GM19324 (cell line): Measurements from ENCODE around the gene PNKD.
"Not testable (repeated sequence)": the region's sequence is repeated elsewhere in the genome, so short reads cannot be mapped to it uniquely, and the experiment has no call there.

Source experiments
- ATAC-seq: cut with Tn5 transposase; IDR thresholded peaks from one replicate; pipeline ENCODE4 v1.9.1; 2021; ENCODE audit warnings: mild to moderate bottlenecking, moderate library complexity; ENCODE audit not compliant: unreplicated experiment, low FRiP score

Gene PNKD

DNA sequence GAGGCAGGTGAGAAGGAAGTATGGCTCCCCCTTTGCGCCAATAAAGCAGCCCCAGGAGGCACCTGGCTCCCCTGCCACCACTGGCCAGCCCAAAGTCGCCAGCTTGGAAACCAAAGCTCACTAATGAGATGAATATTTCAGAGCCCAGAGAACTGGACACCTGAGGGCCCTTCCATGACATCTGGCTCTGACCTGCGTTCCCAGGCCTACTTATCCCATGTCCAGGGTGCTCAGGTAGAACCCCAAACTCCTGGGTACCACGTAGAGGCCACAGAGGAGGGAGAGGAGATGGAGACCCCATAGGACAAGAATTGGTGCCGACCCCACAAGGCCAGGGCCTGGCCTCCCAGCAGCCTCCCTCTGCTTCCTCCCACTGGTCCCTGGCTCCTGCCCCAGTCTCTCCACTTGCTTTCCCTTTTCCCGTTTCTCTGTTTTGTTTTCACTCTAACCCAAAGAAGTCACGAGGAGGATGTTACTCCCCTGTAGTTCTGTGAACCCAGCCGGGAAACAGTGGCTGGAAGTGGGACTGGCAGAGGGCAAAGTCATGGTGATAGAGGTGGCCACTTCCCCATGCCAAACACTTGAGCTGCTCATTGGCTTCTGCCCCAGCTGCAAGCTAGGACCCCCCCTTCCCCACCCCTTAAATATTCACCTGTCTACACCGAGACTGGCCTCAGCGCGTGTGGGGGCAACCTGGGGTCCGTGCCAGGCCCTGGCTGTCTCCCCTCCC lies 21.2 kb downstream of the PNKD start:
- ATAC-seq, result no peak

DNA sequence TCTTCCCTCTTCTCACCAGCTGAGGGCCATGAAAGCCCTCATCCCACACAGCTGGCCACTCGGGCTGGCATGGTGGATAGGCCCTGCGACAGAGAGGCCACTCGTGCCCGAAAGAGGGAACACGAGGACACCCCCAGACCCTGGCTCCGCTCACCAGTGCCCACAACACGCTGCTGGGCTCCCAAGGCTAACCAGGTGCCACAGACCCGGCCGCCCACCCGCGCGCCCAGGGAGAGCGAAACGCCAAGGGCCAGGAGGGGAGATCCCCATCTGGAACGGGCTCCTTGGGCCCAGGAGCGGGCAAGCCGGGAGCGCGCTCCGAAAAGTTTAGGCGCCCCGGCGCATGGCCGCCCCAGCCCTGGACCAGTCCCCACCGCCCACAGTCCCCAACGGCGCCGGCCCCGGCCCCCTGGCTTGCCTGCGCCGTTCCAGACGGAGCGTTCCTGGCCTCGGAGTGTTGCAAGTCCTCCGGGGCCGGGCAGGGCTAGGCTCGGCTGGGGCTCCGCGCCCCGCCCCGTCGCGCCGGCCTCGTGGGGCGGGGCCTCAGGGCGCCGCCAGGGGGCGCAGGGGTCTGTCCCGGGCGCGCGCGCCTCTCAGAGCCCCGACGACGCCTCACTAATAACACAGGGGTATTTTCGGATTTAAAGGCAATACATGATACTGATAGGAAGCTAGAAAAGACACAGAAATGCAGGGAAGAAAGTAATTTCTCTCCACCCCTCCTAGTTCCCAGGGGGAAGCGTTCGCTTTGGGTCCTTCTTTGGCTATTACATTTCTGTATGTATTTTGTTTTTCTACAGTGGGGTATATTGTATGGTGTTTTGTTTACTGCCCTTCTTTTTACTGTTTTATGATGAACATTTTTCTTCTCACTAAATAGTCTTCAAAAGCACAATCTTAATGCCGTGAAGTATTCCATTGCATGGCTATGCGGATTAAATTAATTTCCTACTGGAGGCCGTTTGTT lies 22.0 kb downstream of the PNKD start, which contains the start of gene TMBIM1:
TMBIM1 (minus strand) TSS at position 456 of the 967 bp plus-strand sequence. CDS start 10,362 bp downstream, outside the sequence.
- ATAC-seq, result peak; percentile 72

DNA sequence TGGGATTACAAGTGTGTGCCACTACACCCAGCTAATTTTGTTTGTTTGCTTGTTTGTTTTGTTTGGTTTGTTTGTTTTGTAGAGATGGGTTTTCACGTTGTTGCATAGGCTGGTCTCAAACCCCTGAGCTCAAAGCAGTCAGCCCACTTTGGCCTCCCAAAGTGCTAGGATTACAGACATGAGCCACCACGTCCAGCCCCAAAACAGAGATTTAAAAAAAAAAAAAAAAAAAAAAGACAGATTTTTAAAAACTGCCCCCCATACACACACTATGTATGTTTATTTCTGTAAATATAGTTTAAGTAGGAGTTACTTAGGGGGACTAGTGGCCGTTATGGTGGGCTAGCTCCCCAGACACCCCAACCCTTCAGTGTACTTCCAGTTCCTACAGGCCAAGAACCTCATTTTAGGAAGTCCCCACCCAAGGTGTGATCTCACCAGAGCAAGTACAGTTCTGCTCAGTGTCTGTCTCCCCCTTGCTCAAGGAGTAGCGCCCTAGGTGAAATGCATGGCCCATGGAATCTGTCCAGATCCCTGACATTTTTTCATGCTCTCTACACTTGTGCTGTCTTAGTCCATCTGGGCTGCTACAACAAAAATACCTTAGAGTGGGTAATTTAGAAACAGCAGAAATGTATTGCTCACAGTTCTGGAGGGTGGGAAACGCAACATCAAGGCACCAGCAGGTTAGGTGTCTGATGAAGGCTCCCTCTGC lies 23.6 kb downstream of the PNKD start:
- ATAC-seq, result no peak

DNA sequence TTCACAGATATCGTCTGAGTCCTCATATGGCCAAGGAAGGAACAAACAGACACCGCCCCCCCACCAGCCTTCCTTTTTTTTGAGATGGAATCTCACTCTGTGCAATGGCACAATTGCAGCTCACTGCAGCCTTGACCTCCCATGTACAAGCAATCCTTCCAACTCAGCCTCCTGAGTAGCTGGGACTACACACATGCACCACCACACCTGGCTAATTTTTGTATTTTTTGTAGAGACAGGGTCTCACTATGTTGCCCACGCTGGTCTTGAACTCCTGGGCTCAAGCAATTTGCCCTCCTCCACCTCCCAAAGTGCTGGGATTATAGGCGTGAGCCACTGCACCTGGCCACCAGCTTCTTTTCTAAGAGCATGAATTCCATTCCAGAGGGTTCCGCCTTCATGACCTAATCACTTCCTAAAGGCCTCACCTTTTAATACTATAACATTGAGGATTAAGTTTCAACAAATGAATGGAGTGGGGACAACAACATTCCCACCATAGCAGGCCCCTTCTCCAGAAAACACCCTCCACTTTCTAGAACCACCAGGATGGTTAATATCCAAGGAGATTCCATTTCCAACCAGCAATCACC lies 24.2 kb downstream of the PNKD start:
- no peak for ATAC-seq

DNA sequence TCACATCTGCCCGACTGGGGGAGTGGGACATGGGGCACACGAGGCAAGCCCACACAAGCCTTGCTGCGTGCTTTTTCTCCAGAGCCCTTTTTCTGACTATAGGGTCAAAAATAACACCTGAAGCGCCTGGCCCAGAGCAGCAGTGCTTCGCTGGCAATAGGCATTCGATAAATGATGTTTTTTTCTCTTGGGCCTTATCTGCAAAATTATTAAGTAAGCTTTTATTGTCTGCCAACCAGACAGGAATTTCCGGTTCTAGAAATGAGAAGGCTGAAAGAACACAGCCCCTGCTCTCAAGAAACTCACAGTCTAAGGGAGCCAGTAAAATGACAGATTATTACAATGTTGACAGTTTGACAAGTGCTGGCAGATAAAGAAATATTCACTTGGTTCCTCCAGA lies 24.7 kb downstream of the PNKD start:
- ATAC-seq, result no peak

DNA sequence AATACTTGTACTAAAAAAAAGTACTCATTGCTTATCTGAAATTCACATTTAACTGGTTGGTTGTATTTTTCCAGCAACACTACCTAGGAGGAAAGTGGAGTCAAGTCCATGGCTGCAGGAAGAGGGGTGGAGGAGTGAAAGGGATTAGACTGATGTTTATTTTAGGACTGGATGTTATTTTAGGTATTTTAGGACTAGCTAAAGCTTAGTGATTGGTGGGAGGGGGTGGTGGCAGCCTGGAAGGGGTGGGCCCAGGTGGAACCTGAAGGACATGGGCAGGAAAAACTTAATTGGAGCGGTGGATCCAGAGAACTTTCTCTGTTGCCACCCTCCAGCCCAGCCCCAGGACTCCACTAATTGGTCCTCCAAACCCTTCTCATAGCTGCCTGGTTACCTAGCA lies 25.9 kb downstream of the PNKD start:
- no peak for ATAC-seq

DNA sequence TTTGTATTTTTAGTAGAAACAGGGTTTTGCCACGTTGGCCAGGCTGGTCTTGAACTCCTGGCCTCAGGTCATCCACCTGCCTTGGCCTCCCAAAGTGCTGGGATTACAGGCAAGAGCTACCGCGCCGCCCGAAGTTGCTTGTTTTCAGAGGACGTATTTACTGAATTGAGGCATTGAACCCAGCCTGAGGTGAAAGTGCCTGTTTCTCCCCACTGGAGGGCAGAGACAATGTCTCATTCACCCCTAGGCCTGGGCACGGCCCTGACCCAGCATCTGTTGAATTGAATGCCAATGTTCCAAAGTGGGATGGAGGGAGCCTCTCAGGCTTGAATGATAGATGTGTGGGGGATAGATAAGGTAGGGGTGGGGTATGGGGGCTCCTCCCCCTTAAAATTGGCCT lies 26.5 kb downstream of the PNKD start:
- ATAC-seq, result no peak

DNA sequence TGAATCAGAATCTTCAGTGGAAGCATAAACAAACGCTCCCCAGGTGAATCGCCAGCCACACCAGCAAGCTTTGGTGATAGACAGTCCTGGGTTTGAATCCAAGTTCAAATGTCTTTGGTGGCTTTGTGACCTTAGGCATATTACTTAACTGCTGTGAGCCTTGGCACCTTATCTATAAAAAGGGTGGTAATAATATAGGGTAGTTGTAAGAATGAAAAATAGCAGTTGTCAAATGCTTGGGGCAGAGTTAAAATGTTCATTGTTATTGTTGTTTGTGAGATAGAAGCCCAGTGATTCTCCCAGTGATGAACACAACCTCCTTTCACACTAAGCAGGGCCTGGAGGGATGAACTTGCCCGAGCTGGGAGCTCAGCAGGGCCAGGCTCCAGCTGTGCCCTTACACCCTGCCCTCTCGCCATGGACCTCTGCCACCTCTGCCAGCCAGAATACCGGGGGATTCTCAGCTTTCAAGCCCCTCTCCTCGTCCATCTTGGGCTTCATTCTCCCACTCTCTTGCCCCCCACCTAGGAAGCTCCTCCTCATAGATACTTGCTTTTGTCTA lies 28.1 kb downstream of the PNKD start:
- ATAC-seq, result no peak

DNA sequence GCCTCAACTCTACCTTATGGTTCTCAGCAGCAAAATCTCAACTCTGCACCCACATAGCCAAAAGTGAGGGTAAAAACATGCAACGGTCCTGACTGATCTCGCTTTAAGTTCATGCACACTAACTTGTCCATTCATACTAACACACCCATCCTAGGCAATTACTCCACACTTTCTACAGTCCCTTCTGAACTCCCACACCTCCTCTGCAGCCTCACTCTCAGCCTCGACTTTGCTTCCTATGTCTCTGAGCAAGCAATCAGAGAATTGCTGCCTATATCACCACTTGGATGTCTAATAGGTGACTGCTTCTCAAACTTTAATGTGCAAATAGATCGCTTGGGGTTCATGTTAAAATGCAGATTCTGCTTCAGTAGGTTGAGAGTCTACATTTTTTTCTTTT lies 29.8 kb downstream of the PNKD start:
- ATAC-seq, result no peak

DNA sequence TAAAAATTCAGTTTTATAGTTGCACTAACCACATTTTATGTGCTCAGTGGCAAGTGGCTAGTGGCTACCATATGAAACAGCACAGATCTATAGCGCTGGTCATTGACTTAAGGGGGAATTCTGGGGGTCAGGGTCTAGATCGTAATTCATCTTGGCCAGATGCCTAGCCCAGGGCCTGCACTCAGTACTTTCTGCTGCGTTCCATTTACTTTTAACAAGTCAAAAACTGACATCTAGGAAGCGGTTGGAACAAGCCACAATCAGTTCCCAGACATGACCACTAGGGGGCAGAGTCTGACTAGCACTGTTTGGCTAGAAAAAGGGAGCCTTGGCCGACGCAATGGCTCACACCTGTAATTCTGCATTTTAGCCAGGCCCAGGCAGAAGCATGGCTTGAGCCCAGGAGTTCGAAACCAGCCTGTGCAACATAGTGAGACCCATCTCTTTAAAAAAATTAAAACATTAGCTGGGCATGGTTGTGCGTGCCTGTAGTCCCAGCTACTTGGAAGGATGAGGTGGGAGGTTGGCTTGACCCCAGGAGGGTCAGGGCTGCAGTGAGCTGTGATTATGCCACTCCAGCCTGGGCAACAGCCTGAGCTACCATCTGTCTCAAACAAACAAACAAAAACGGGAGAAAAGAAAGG lies 31.0 kb downstream of the PNKD start:
- peak; percentile 79 for ATAC-seq

DNA sequence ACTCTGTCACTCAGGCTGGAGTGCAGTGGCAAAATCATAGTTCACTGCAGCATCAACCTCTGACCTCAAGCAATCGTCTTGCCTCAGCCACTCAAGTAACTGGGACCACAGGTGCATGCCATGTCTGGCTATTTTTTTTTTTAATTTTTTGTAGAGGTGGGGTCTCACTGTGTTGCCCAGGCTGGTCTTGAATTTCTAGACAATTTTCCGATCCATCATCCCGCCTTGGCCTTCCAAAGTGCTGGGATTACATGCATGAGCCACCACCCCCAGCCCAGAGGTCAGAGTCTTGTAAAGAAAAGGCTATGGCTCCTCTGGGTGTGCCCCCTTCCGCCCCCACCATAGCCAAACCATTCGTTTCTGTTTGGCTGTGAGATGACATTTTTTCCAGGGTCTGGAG lies 35.1 kb downstream of the PNKD start:
- no peak for ATAC-seq

DNA sequence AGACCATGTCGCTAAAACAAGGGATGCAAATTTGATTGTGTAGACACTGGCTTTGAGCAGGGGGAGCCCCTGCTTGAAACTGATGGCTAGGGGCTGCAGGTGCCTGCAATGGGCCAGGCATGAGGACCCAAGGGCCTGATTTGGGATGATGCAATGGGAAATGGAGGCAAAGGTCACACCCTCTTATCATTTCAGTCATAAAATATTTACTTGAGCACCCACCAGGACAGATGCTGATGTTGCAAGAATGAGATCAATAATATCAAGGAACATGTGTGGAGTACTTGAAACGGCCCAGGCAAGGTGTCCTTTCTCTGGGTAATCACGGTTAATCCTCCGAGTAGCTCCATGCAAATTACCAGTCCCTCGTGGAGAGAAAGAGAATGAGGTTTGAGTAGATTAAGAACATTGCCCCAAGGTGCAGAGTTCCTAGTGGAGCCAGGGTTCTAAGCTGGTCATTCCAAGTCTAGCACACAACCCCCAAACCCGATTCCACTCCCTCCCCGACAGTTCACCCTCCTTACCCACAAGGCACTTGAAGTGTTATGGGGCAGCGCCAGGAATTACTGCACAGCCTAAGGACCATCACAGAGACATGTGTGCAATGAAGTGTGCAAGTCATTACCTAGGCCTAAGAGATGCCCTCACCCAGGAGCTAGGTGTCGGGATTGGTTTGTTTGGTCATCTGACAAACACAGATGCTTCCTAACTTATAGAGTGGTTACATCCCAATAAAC lies 36.0 kb downstream of the PNKD start:
- no peak for ATAC-seq

DNA sequence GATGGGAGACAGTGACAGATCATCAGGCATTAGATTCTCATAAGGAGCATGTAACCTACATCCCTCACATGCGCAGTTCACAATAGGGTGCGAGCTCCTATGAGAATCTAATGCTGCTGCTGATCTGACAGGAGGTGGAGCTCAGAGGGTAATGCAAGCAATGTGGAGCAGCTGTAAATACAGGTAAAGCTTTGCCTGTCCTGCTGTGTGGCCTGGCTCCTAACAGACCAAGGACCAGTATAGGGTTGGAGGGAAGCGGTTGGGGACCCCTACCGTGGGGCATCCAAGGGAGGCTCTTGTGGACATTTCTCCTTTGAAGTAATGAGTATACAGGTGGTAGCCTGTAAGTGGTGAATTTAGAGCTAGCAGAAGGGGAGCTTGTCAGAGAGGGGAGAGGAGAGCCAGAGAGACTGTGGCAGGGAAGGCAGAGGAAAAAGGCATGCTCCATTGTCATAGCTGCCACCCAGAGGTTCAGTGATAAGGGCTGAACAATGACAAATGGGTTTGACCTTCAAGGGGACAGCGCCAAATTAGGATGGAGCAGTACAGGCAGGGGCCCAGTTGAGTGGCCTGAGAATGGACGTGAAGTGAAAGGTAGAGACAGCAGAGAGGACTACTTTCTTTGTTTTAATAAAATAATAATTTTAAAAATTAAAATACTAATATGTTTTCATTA lies 37.2 kb downstream of the PNKD start:
- ATAC-seq, result no peak

DNA sequence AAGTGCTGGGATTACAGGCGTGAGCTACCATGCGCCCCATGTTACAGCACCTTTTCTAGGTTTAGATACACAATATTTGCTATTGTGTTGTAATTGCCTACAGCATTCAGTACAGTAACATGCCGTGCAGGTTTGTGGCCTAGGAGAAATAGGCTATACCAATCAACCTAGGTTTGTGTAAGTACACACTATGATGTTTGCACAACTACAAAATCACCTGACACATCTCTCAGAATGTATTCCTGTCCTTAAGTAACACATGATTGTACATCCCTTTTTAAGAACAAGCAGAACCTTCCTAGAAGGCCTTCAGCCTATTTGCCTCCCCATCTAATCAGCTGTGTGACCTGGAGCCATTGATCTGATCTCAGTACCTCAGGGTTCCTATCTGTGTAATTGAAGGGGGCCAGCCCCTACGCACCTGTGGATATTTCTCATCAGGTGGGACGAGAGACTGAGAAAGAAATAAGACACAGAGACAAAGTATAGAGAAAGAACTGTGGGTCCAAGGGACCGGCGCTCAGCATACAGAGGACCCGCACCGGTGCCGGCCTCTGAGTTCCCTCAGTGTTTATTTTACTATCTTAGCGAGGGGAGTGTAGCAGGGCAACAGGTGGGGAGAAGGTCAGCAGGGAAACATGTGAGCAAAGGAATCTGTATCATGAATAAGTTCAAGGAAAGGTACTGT lies 40.7 kb downstream of the PNKD start:
- ATAC-seq, result no peak

DNA sequence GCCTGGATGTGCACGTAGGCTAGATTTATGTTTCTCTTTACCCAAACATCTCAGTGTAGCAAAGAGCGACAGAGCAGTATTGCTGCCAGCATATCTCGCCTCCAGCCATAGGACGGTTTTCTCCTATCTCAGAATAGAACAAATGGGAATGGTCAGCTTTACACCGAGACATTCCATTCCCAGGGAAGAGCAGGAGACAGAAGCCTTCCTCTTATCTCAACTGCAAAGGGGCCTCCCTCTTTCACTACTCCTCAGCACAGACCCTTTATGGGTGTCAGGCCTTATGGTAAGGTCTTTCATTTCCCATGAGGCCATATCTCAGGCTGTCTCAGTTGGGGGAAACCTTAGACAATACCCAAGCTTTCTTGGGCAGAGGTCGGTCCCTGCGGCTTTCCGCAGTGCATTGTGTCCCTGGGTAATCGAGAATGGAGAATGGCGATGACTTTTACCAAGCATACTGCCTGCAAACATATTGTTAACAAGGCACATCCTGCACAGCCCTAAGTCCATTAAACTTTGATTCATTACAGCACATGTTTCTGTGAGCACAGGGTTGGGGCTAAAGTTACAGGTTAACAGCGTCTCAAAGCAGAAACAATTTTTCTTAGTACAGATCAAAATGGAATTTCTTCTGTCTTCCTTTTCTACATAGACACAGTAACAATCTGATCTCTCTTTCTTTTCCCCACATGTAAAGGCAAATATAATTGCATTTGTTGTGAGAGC lies 41.4 kb downstream of the PNKD start:
- not testable (repeated sequence) for ATAC-seq

DNA sequence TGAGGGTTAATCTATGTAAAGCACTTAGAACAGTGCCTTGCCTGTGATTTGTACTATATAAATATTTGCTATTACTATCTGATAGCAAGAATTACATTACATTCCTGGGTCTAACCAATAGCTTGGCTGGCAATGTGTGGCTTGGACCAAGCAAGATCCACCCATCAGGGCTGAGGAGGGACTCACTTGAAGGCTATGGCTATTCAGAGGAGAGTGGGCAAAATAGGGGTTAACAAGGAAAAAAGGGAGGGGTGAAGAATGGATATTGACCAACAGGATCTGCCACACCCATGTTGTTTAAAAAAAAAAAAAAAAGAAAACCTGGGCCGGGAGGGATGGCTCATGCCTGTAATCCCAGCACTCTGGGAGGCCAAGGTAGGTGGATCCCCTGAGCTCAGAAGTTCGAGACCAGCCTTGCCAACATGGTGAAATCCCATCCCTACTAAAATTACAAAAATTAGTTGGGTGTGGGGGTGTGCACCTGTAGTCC lies 42.0 kb downstream of the PNKD start:
- no peak for ATAC-seq

DNA sequence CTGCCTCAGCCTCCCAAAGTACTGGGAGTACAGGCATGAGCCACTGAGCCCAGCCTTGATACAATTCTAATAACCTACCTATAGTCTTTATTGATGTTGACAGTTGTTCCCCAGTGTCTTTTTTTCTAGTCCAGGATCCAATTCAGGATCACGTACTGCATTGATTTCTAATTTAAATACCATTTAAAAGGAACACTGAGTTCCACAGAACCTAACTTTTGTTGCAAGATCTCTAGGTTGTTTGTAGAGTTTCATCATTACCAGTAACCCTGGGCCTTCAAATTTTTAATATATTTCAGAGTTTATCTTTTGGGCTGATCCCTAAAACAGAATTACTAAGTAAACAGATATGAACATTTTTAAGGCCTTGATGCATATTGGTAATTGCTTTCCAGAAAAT lies 43.0 kb downstream of the PNKD start:
- ATAC-seq, result no peak
